ENCODE data around the gene PROM2.

Gene PROM2

DNA sequence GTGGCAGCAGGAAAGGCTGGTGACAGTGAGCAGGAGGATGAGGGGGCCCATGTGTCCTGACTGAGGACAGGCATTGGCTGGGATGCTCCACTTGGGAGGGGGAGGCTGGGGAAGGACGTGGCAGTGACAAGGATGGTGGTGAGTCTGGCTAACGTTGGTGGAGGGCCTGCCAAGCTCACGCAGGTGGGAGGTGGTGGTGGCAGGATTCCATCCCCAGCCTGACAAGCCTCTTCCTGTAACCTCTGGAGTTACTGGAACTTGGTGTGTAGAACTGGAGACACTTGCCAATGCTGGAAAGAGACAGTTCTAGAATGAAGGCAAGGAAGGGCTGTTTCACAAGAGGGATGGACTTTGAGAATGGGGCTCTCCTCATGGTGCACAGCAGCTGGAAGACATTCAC lies 8.2 kb downstream of the PROM2 start:
- no peak overlapping the region for H3K4me2 ChIP-seq (ENCODE audit: low read length)
- H2AFZ ChIP-seq (ENCODE audit: insufficient read depth, low read length, poor library complexity), result no peak overlapping the region
- no peak for DNase-seq
- H2BK5ac ChIP-seq (ENCODE audit: low read depth, low read length, poor library complexity), result no peak overlapping the region
- no peak overlapping the region for H2AK5ac ChIP-seq (ENCODE audit: low read length)
- H4K91ac ChIP-seq (ENCODE audit: low read depth, low read length), result no peak overlapping the region
- peaks cover 4 to 7% of the 10 kb centered on the region in 2 experiments for H3K4me1 ChIP-seq (ENCODE audit: control insufficient read depth in 1 of 2, insufficient read depth in 2 of 2, low read length in 2 of 2)
- H4K8ac ChIP-seq (ENCODE audit: low read depth, low read length), result no peak overlapping the region
- H3K14ac ChIP-seq (ENCODE audit: low read length), result no peak overlapping the region
- no peaks in the 10 kb centered on the region for H3K36me3 ChIP-seq (ENCODE audit: control insufficient read depth in 1 of 2, insufficient read depth in 2 of 2, low read length in 2 of 2)
- no peak overlapping the region for H3K4ac ChIP-seq (ENCODE audit: low read depth, low read length)
- no peaks in the 10 kb centered on the region for H3K79me1 ChIP-seq (ENCODE audit: low read length)
- peaks cover 2% of the 10 kb centered on the region for H3K9me3 ChIP-seq (ENCODE audit: insufficient read depth, low read depth, low read length)
- H3K9ac ChIP-seq (ENCODE audit: low read length), result no peak overlapping the region
- no peak overlapping the region for H4K12ac ChIP-seq (ENCODE audit: low read depth, low read length)
- no peak overlapping the region for H2BK120ac ChIP-seq (ENCODE audit: insufficient read depth, low read length, poor library complexity)
- no peak overlapping the region for H3K27ac ChIP-seq (ENCODE audit: low read depth, low read length)
- WGBS (ENCODE audit: extremely low coverage, insufficient coverage, insufficient read length), result no CpG with 5 or more reads among the region's 3 CpGs
- H3K27me3 ChIP-seq (ENCODE audit: insufficient read depth, low read length), result no peaks in the 10 kb centered on the region
- H3K23ac ChIP-seq (ENCODE audit: low read length), result no peak overlapping the region
- H3K4me3 ChIP-seq (ENCODE audit: low read depth, low read length), result no peak overlapping the region
- H3K79me2 ChIP-seq (ENCODE audit: control insufficient read depth, insufficient read depth, low read length, poor library complexity), result no peaks in the 10 kb centered on the region
- no peak overlapping the region for H3K18ac ChIP-seq (ENCODE audit: low read length)
- H2BK12ac ChIP-seq (ENCODE audit: low read length), result no peak overlapping the region

DNA sequence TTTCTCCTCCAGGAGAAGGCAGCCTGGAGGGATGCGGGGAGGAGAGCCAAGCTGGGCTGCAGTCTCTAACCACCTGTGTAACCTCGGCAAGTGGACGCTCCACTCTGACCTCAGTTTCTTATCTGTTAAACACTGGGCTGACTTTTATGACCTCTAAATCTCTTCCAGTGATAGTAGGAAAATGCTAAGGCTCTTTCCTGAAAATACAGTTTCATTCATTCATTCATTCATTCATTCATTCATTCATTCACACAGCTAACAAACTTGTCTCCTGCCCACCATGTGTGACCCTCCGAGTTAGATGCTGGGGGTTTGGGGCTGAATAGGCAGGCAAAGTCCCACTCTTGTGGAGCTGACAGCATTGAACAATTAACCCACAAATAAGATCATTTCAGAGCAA lies 9.3 kb downstream of the PROM2 start:
- no peak overlapping the region for H4K8ac ChIP-seq (ENCODE audit: low read depth, low read length)
- H3K4me2 ChIP-seq (ENCODE audit: low read length), result no peak overlapping the region
- no peak overlapping the region for H3K23ac ChIP-seq (ENCODE audit: low read length)
- no peaks in the 10 kb centered on the region for H3K79me2 ChIP-seq (ENCODE audit: control insufficient read depth, insufficient read depth, low read length, poor library complexity)
- no peak overlapping the region for H3K9ac ChIP-seq (ENCODE audit: low read length)
- no peak overlapping the region for H3K27ac ChIP-seq (ENCODE audit: low read depth, low read length)
- H3K4ac ChIP-seq (ENCODE audit: low read depth, low read length), result no peak overlapping the region
- DNase-seq, result no peak
- H3K36me3 ChIP-seq (ENCODE audit: control insufficient read depth in 1 of 2, insufficient read depth in 2 of 2, low read length in 2 of 2), result peaks cover 0 to 3% of the 10 kb centered on the region in 2 experiments
- no peak overlapping the region for H2BK120ac ChIP-seq (ENCODE audit: insufficient read depth, low read length, poor library complexity)
- H2AK5ac ChIP-seq (ENCODE audit: low read length), result no peak overlapping the region
- no peak overlapping the region for H2BK5ac ChIP-seq (ENCODE audit: low read depth, low read length, poor library complexity)
- H4K91ac ChIP-seq (ENCODE audit: low read depth, low read length), result no peak overlapping the region
- no peak overlapping the region for H4K12ac ChIP-seq (ENCODE audit: low read depth, low read length)
- no peak overlapping the region for H3K4me3 ChIP-seq (ENCODE audit: low read depth, low read length)
- no peaks in the 10 kb centered on the region for H3K4me1 ChIP-seq (ENCODE audit: control insufficient read depth in 1 of 2, insufficient read depth in 2 of 2, low read length in 2 of 2)
- H3K14ac ChIP-seq (ENCODE audit: low read length), result no peak overlapping the region
- H2AFZ ChIP-seq (ENCODE audit: insufficient read depth, low read length, poor library complexity), result no peak overlapping the region
- no peaks in the 10 kb centered on the region for H3K79me1 ChIP-seq (ENCODE audit: low read length)
- H3K18ac ChIP-seq (ENCODE audit: low read length), result no peak overlapping the region
- no peak overlapping the region for H2BK12ac ChIP-seq (ENCODE audit: low read length)
- H3K9me3 ChIP-seq (ENCODE audit: insufficient read depth, low read depth, low read length), result peaks cover 4% of the 10 kb centered on the region
- no CpG with 5 or more reads among the region's 4 CpGs for WGBS (ENCODE audit: extremely low coverage, insufficient coverage, insufficient read length)
- H3K27me3 ChIP-seq (ENCODE audit: insufficient read depth, low read length), result no peaks in the 10 kb centered on the region

- Histone ChIP-seq H3K4me1 (ENCODE audit: control insufficient read depth in 1 of 2, insufficient read depth in 2 of 2, low read length in 2 of 2) (no peaks in the 10 kb centered on the region), H4K91ac (ENCODE audit: low read depth, low read length) (no peak overlapping the region), H3K9me3 (ENCODE audit: insufficient read depth, low read depth, low read length) (peaks cover 5% of the 10 kb centered on the region), H2AFZ (ENCODE audit: insufficient read depth, low read length, poor library complexity) (no peak overlapping the region), H3K14ac (ENCODE audit: low read length) (no peak overlapping the region), H3K27me3 (ENCODE audit: insufficient read depth, low read length) (no peaks in the 10 kb centered on the region), H3K4ac (ENCODE audit: low read depth, low read length) (no peak overlapping the region), H3K36me3 (ENCODE audit: control insufficient read depth in 1 of 2, insufficient read depth in 2 of 2, low read length in 2 of 2) (peaks cover 0 to 3% of the 10 kb centered on the region in 2 experiments), H2BK12ac (ENCODE audit: low read length) (no peak overlapping the region), H4K12ac (ENCODE audit: low read depth, low read length) (no peak overlapping the region), H3K23ac (ENCODE audit: low read length) (no peak overlapping the region), H3K27ac (ENCODE audit: low read depth, low read length) (no peak overlapping the region), H3K18ac (ENCODE audit: low read length) (no peak overlapping the region), H3K4me3 (ENCODE audit: low read depth, low read length) (no peak overlapping the region), H2BK5ac (ENCODE audit: low read depth, low read length, poor library complexity) (no peak overlapping the region), H2BK120ac (ENCODE audit: insufficient read depth, low read length, poor library complexity) (no peak overlapping the region), H3K79me2 (ENCODE audit: control insufficient read depth, insufficient read depth, low read length, poor library complexity) (no peaks in the 10 kb centered on the region), H3K9ac (ENCODE audit: low read length) (no peak overlapping the region), H2AK5ac (ENCODE audit: low read length) (no peak overlapping the region), H3K79me1 (ENCODE audit: low read length) (no peaks in the 10 kb centered on the region), H4K8ac (ENCODE audit: low read depth, low read length) (no peak overlapping the region), H3K4me2 (ENCODE audit: low read length) (no peak overlapping the region)
- WGBS (ENCODE audit: extremely low coverage, insufficient coverage, insufficient read length), result no CpG with 5 or more reads among the region's 13 CpGs
- no peak for DNase-seq
Measured at GRCh38 chr2:95284886-95285541, 10.8 kb downstream of the PROM2 start.

DNA sequence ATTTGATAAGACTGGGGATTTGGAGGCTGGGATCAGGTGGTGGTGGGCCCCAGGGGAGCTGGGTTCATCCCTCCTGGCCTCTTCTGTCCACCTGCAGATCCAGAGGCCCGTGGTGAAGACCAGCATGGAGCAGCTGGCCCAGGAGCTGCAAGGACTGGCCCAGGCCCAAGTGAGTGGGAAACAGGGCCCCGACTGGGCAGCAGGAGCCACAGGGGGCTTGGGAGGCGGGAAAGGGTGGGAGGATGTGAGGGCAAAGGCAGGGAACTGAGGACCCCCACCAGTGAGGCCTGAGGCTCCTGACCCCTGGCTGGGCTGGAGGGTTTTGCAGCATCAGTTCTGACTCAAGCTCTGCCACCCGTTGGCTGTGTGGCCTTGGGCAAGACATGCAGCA lies 11.3 kb downstream of the PROM2 start:
- H4K8ac ChIP-seq (ENCODE audit: low read depth, low read length), result no peak overlapping the region
- no CpG with 5 or more reads among the region's 4 CpGs for WGBS (ENCODE audit: extremely low coverage, insufficient coverage, insufficient read length)
- H3K79me1 ChIP-seq (ENCODE audit: low read length), result no peaks in the 10 kb centered on the region
- H3K27ac ChIP-seq (ENCODE audit: low read depth, low read length), result no peak overlapping the region
- no peak overlapping the region for H3K14ac ChIP-seq (ENCODE audit: low read length)
- no peaks in the 10 kb centered on the region for H3K79me2 ChIP-seq (ENCODE audit: control insufficient read depth, insufficient read depth, low read length, poor library complexity)
- no peak overlapping the region for H2AFZ ChIP-seq (ENCODE audit: insufficient read depth, low read length, poor library complexity)
- H2BK5ac ChIP-seq (ENCODE audit: low read depth, low read length, poor library complexity), result no peak overlapping the region
- DNase-seq, result no peak
- no peaks in the 10 kb centered on the region for H3K27me3 ChIP-seq (ENCODE audit: insufficient read depth, low read length)
- no peak overlapping the region for H2BK12ac ChIP-seq (ENCODE audit: low read length)
- H3K4me1 ChIP-seq (ENCODE audit: control insufficient read depth in 1 of 2, insufficient read depth in 2 of 2, low read length in 2 of 2), result no peaks in the 10 kb centered on the region
- H3K4me2 ChIP-seq (ENCODE audit: low read length), result no peak overlapping the region
- no peak overlapping the region for H4K91ac ChIP-seq (ENCODE audit: low read depth, low read length)
- no peak overlapping the region for H4K12ac ChIP-seq (ENCODE audit: low read depth, low read length)
- H2AK5ac ChIP-seq (ENCODE audit: low read length), result no peak overlapping the region
- H3K18ac ChIP-seq (ENCODE audit: low read length), result no peak overlapping the region
- no peak overlapping the region for H3K23ac ChIP-seq (ENCODE audit: low read length)
- no peak overlapping the region for H3K4me3 ChIP-seq (ENCODE audit: low read depth, low read length)
- no peak overlapping the region for H2BK120ac ChIP-seq (ENCODE audit: insufficient read depth, low read length, poor library complexity)
- peaks cover 0 to 3% of the 10 kb centered on the region in 2 experiments for H3K36me3 ChIP-seq (ENCODE audit: control insufficient read depth in 1 of 2, insufficient read depth in 2 of 2, low read length in 2 of 2)
- no peak overlapping the region for H3K4ac ChIP-seq (ENCODE audit: low read depth, low read length)
- H3K9ac ChIP-seq (ENCODE audit: low read length), result no peak overlapping the region
- peaks cover 7% of the 10 kb centered on the region for H3K9me3 ChIP-seq (ENCODE audit: insufficient read depth, low read depth, low read length)

Measured in trophoblast cell (in vitro differentiated cells and primary cell).